DMS153 treated with DMSO at 0.1 percent for 48 hours (cell line): ENCODE measurements around the gene FAF1.
"Not testable (repeated sequence)": the region's sequence is repeated elsewhere in the genome, so short reads cannot be mapped to it uniquely, and the experiment has no call there.

Experiments used
- DNase-seq: peaks from one replicate; lab custom pipeline; 2025; ENCODE audit not compliant: unreplicated experiment; lab: John Stamatoyannopoulos, UW

Gene FAF1

GRCh38 chr1:50959913-50960844 is at the start of gene FAF1:
TSS of gene FAF1 (minus strand) at chr1:50960267. CDS start at chr1:50959811, 456 bp downstream.
- DNase-seq = peak; percentile 96

GRCh38 chr1:51009381-51009780 is 49.3 kb upstream of the FAF1 start:
- DNase-seq = no peak

- DNase-seq = not testable (repeated sequence)
Measured at GRCh38 chr1:51005549-51005948, 45.5 kb upstream of the FAF1 start.

GRCh38 chr1:51002516-51002915 is 42.4 kb upstream of the FAF1 start:
- peak; percentile 7 for DNase-seq

GRCh38 chr1:51000651-51001050 is 40.6 kb upstream of the FAF1 start:
- DNase-seq = no peak

GRCh38 chr1:51000160-51000559 is 40.1 kb upstream of the FAF1 start:
- DNase-seq = no peak

GRCh38 chr1:50999375-50999774 is 39.3 kb upstream of the FAF1 start:
- not testable (repeated sequence) for DNase-seq

GRCh38 chr1:50996083-50996482 is 36.0 kb upstream of the FAF1 start:
- DNase-seq = no peak

GRCh38 chr1:50995651-50996050 is 35.6 kb upstream of the FAF1 start:
- DNase-seq = peak; percentile 43

GRCh38 chr1:50994997-50995396 is 34.9 kb upstream of the FAF1 start:
- DNase-seq = no peak

- DNase-seq = no peak
Measured at GRCh38 chr1:50993645-50994044, 33.6 kb upstream of the FAF1 start.

GRCh38 chr1:50992532-50993318 is 32.7 kb upstream of the FAF1 start:
- no peak for DNase-seq

GRCh38 chr1:50989694-50990093 is 29.6 kb upstream of the FAF1 start:
- DNase-seq = no peak

GRCh38 chr1:50986653-50987052 is 26.6 kb upstream of the FAF1 start:
- no peak for DNase-seq

GRCh38 chr1:50985094-50985493 is 25.0 kb upstream of the FAF1 start:
- DNase-seq = no peak

GRCh38 chr1:50983219-50983802 is 23.2 kb upstream of the FAF1 start:
- DNase-seq = peak; percentile 59

GRCh38 chr1:50982611-50983010 is 22.5 kb upstream of the FAF1 start:
- DNase-seq = peak; percentile 80

GRCh38 chr1:50981741-50982140 is 21.7 kb upstream of the FAF1 start:
- no peak for DNase-seq

- DNase-seq = no peak
Measured at GRCh38 chr1:50980505-50980904, 20.4 kb upstream of the FAF1 start.

GRCh38 chr1:50979937-50980336 is 19.9 kb upstream of the FAF1 start:
- DNase-seq = no peak
